ENCODE measurements around the gene PRPF19. TPM values are rescaled to one million over a fixed set of nuclear protein-coding genes. Genes with fewer than 3 reads are reported as not detected.
A peak's percentile ranks its signal among the peaks of the same experiment; 100 is the strongest.

Gene PRPF19
- total RNA-seq = 100 to 1,000 TPM in 1 of 2 donors, 10 to 100 TPM in 1; 79.8 to 109 TPM
- 71.6 TPM for polyA plus RNA-seq (ENCODE audit: insufficient read depth, low read depth, low replicate concordance)
- long read RNA-seq, donor 1, transcript PRPF19-201 (16 exons, 2,157 nt) = major isoform, 24 of 38 reads
- long read RNA-seq, donor 1, partial matches to known transcripts = 14 of 38 reads
- long read RNA-seq, donor 1, other reads (novel, unspliced or antisense) = 0 of 38 reads
- long read RNA-seq, donor 2, transcript PRPF19-201 (16 exons, 2,157 nt) = major isoform, 16 of 21 reads
- long read RNA-seq, donor 2, partial matches to known transcripts = 5 of 21 reads
- long read RNA-seq, donor 2, other reads (novel, unspliced or antisense) = 0 of 21 reads

GRCh38 chr11:60906132-60906972, at the start of gene PRPF19:
TSS of gene PRPF19 (minus strand) at chr11:60906585. CDS start at chr11:60906382, 203 bp downstream.
- TF ChIP-seq, protein P1, sequence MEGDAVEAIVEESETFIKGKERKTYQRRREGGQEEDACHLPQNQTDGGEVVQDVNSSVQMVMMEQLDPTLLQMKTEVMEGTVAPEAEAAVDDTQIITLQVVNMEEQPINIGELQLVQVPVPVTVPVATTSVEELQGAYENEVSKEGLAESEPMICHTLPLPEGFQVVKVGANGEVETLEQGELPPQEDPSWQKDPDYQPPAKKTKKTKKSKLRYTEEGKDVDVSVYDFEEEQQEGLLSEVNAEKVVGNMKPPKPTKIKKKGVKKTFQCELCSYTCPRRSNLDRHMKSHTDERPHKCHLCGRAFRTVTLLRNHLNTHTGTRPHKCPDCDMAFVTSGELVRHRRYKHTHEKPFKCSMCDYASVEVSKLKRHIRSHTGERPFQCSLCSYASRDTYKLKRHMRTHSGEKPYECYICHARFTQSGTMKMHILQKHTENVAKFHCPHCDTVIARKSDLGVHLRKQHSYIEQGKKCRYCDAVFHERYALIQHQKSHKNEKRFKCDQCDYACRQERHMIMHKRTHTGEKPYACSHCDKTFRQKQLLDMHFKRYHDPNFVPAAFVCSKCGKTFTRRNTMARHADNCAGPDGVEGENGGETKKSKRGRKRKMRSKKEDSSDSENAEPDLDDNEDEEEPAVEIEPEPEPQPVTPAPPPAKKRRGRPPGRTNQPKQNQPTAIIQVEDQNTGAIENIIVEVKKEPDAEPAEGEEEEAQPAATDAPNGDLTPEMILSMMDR (IDR thresholded peaks at IDR 0.05) = no peak
- TF ChIP-seq POLR2A (IDR thresholded peaks at IDR 0.05) = peak; percentile 22
- Histone ChIP-seq H3K27me3 (no peaks in the 10 kb centered on the region), H3K9me3 (no peaks in the 10 kb centered on the region), H3K4me3 (peak within 1 kb of the TSS; percentile 96 to 99), H3K36me3 (ENCODE audit: low read depth, missing control alignments) (no peaks in the 10 kb centered on the region), H3K4me1 (peaks cover 13% of the 10 kb centered on the region), H3K27ac (peak within 1 kb of the TSS; percentile 77 to 93)
- WGBS, 2 donors = 0 to 1% methylated on average over 49 to 71 of the region's 75 CpGs
- intact Hi-C loops (cut with DNase I; ENCODE audit: low total_unique reads) = no loop called here
- DNase-seq = peak; percentile 98

DNA sequence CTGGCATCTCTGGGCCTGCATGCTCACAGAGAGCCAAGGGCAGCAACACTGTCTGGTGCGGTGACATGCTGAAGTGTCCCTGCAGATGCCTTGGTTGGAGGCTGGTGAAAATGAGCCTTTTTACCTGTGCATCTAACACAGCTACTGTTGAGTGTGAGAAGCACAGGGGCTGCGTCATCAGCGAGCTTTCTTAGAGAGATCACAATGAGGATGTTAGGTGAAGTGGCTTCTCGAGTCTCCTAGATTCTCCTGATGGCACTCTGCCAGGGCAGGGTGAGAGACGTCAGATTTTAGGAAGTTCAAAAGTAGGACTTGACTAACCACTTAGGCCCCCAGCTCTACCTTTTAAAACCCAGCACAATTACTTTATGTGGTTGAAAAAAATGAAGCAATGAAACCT, 49.2 kb upstream of the PRPF19 start:
- no peak for TF ChIP-seq POLR2A (IDR thresholded peaks at IDR 0.05)
- TF ChIP-seq, protein P1 (IDR thresholded peaks at IDR 0.05) = no peak
- intact Hi-C loops (cut with DNase I; ENCODE audit: low total_unique reads) = no loop called here
- 69 to 70% methylated on average over 5 of the region's 5 CpGs for WGBS, 2 donors

GRCh38 chr11:60954421-60954820, 48.0 kb upstream of the PRPF19 start:
- no peak overlapping the region for H3K27ac ChIP-seq
- WGBS, 2 donors = 71 to 81% methylated on average over 5 of the region's 5 CpGs
- no peak for DNase-seq
- TF ChIP-seq POLR2A (IDR thresholded peaks at IDR 0.05) = no peak
- TF ChIP-seq, protein P1 (IDR thresholded peaks at IDR 0.05) = no peak
- H3K4me3 ChIP-seq = no peak overlapping the region
- H3K9me3 ChIP-seq = no peaks in the 10 kb centered on the region
- H3K36me3 ChIP-seq (ENCODE audit: low read depth, missing control alignments) = no peaks in the 10 kb centered on the region
- intact Hi-C loops (cut with DNase I; ENCODE audit: low total_unique reads) = no loop called here
- no peaks in the 10 kb centered on the region for H3K27me3 ChIP-seq
- H3K4me1 ChIP-seq = peaks cover 7% of the 10 kb centered on the region

More for the DNA sequence above, 49.2 kb upstream of the PRPF19 start:
- no peak for DNase-seq
- peaks cover 7% of the 10 kb centered on the region for H3K4me1 ChIP-seq
- H3K9me3 ChIP-seq = no peaks in the 10 kb centered on the region
- no peak overlapping the region for H3K4me3 ChIP-seq
- no peaks in the 10 kb centered on the region for H3K36me3 ChIP-seq (ENCODE audit: low read depth, missing control alignments)
- no peaks in the 10 kb centered on the region for H3K27me3 ChIP-seq
- H3K27ac ChIP-seq = no peak overlapping the region

DNA sequence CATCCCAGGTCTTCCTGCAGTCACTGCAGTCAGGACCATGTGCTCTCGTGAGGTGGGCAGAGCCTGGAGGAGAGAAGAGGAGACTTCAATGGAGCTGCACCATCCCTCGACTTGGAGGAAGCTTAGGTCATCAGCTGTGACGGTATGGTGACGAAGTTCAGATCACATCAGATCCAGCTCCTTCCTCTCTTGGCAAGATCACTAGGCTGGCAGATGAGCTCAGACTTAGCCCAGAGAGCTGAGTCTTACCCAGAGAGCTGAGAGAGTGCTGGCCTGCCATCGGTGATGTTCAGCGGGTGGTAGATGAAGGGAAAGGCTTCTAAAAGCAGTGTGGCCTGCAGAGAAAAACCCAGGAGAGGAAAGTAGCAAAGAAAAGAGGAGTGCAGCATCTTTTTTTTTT, 47.4 kb upstream of the PRPF19 start:
- no peak overlapping the region for H3K27ac ChIP-seq
- no peaks in the 10 kb centered on the region for H3K36me3 ChIP-seq (ENCODE audit: low read depth, missing control alignments)
- TF ChIP-seq POLR2A (IDR thresholded peaks at IDR 0.05) = no peak
- TF ChIP-seq, protein P1 (IDR thresholded peaks at IDR 0.05) = no peak

More for the DNA sequence above, 47.4 kb upstream of the PRPF19 start:
- H3K4me1 ChIP-seq = peaks cover 7% of the 10 kb centered on the region
- no peaks in the 10 kb centered on the region for H3K27me3 ChIP-seq
- DNase-seq = peak; percentile 27
- H3K4me3 ChIP-seq = no peak overlapping the region
- H3K9me3 ChIP-seq = no peaks in the 10 kb centered on the region
- WGBS, 2 donors = 82 to 89% methylated on average over 6 of the region's 6 CpGs
- intact Hi-C loops (cut with DNase I; ENCODE audit: low total_unique reads) = no loop called here
